ENCODE data around the gene GPR22. TPM values are rescaled to one million over a fixed set of nuclear protein-coding genes. Genes with fewer than 3 reads are reported as not detected.

Gene GPR22
- total RNA-seq, 1 donor from 2014 or later: not detected

- no peak for TF ChIP-seq CTCF (IDR thresholded peaks at IDR 0.05)
- no peaks in the 10 kb centered on the region for H3K27me3 ChIP-seq
These were observed 32.9 kb downstream of the GPR22 start for GRCh38 chr7:107502797-107503196.

GRCh38 chr7:107503687-107504086 is 33.8 kb downstream of the GPR22 start:
- no peak overlapping the region for H3K27ac ChIP-seq
- H3K36me3 ChIP-seq: no peaks in the 10 kb centered on the region
- H3K27me3 ChIP-seq: no peaks in the 10 kb centered on the region
- peaks cover 10% of the 10 kb centered on the region for H3K4me1 ChIP-seq
- DNase-seq (no peak), ATAC-seq (no peak)
- intact Hi-C loops (cut with DNase I): no loop called here
- TF ChIP-seq CTCF (IDR thresholded peaks at IDR 0.05): no peak
- H3K9me3 ChIP-seq: no peaks in the 10 kb centered on the region
- H3K4me3 ChIP-seq: no peak overlapping the region

More at GRCh38 chr7:107502797-107503196, 32.9 kb downstream of the GPR22 start:
- peaks cover 10% of the 10 kb centered on the region for H3K4me1 ChIP-seq
- no peak overlapping the region for H3K27ac ChIP-seq
- no peaks in the 10 kb centered on the region for H3K9me3 ChIP-seq
- no peak overlapping the region for H3K4me3 ChIP-seq
- ATAC-seq (no peak), DNase-seq (no peak)
- H3K36me3 ChIP-seq: no peaks in the 10 kb centered on the region
- intact Hi-C loops (cut with DNase I): no loop called here

GRCh38 chr7:107505362-107505761 is 35.5 kb downstream of the GPR22 start:
- Histone ChIP-seq H3K27me3 (no peaks in the 10 kb centered on the region), H3K27ac (no peak overlapping the region), H3K9me3 (no peaks in the 10 kb centered on the region), H3K4me1 (peaks cover 10% of the 10 kb centered on the region), H3K36me3 (no peaks in the 10 kb centered on the region), H3K4me3 (no peak overlapping the region)
- TF ChIP-seq CTCF (IDR thresholded peaks at IDR 0.05): no peak
- intact Hi-C loops (cut with DNase I): no loop called here
- ATAC-seq (no peak), DNase-seq (no peak)

- Histone ChIP-seq H3K4me3 (no peak overlapping the region), H3K9me3 (no peaks in the 10 kb centered on the region), H3K27ac (no peak overlapping the region), H3K36me3 (no peaks in the 10 kb centered on the region), H3K4me1 (peaks cover 10% of the 10 kb centered on the region), H3K27me3 (no peaks in the 10 kb centered on the region)
- intact Hi-C loops (cut with DNase I): no loop called here
- no peak for TF ChIP-seq CTCF (IDR thresholded peaks at IDR 0.05)
- peak; percentile 27 for ATAC-seq
- no peak for DNase-seq
These were observed 36.3 kb downstream of the GPR22 start for GRCh38 chr7:107505997-107506673.

GRCh38 chr7:107506674-107507339 is 37.0 kb downstream of the GPR22 start:
- no peaks in the 10 kb centered on the region for H3K27me3 ChIP-seq
- H3K27ac ChIP-seq: no peak overlapping the region
- peaks cover 10% of the 10 kb centered on the region for H3K4me1 ChIP-seq
- no peaks in the 10 kb centered on the region for H3K36me3 ChIP-seq
- no peaks in the 10 kb centered on the region for H3K9me3 ChIP-seq
- ATAC-seq (peak; percentile 98), DNase-seq (peak; percentile 87)
- no peak for TF ChIP-seq CTCF (IDR thresholded peaks at IDR 0.05)
- no peak overlapping the region for H3K4me3 ChIP-seq
- intact Hi-C loops (cut with DNase I): no loop called here

Other genes starting within 250 kb of the GPR22 start
- gene COG5, start 93.9 kb downstream of the GPR22 start, total RNA-seq: 39.6 TPM
- 5.2 TPM for gene DUS4L, start 93.9 kb downstream of the GPR22 start, total RNA-seq
- 78.4 TPM for gene BCAP29, start 110.2 kb downstream of the GPR22 start, total RNA-seq
- gene SLC26A4, start 190.8 kb downstream of the GPR22 start, total RNA-seq: 1.0 TPM